ENCODE data around the gene PHF20.
"Not testable (repeated sequence)": the region's sequence is repeated elsewhere in the genome, so short reads cannot be mapped to it uniquely, and the experiment has no call there.

PHF20 gene

DNA sequence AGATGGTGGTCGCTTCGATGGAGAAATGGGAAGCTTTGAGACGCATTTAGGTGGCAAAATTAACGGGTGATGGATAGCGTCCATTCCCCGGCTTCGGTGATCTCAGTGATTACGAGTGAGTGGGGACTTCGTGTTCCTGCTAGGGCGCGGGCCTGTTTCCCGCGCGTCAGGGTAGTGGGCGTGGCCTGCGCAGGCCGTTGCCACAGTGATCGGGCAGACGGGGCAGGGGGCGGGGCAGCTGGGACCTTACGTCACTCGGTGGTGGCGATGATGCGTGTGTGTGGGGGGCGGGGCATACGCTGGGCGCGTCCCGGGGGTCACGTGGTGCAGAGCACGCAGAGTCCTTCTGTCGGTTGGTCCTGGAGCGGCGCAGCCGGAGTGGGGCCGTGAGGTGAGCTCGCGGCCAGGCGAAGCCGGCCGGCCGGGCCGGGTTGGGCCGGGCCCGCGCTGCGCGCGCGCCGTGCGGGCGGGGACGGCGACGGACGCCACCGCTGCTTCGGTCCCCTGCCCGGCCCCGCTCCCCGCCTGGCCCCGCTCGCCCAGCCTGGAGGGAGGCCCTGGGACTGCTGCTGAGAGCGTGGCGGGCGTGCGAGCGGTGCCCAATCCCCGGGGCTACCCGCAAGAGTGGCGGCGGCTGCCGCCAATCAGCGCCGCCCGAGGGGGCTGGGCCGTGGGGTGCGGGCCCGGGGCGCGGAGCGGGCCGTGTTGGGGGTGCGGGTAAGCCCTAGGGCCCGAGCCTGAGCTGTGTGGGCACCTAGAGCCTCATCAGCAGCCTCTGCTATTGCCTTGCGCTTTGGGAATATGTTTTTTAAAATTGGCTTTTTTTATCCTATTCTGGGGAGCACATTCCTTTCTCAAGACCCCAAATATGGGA is at the start of gene PHF20:
Gene PHF20, plus strand, starts transcription at position 327 of the 874 bp plus-strand sequence. CDS start 29,508 bp downstream, outside the sequence.
- DNase-seq (ENCODE audit: low read depth) = peak; percentile 99

GRCh38 chr20:35723275-35723639 is 48.6 kb upstream of the PHF20 start:
- not testable (repeated sequence) for DNase-seq (ENCODE audit: low read depth)

GRCh38 chr20:35723652-35724320 is 48.0 kb upstream of the PHF20 start:
- DNase-seq (ENCODE audit: low read depth) = not testable (repeated sequence)

- no peak for DNase-seq (ENCODE audit: low read depth)
Observed at GRCh38 chr20:35724321-35725230, 47.2 kb upstream of the PHF20 start.

DNA sequence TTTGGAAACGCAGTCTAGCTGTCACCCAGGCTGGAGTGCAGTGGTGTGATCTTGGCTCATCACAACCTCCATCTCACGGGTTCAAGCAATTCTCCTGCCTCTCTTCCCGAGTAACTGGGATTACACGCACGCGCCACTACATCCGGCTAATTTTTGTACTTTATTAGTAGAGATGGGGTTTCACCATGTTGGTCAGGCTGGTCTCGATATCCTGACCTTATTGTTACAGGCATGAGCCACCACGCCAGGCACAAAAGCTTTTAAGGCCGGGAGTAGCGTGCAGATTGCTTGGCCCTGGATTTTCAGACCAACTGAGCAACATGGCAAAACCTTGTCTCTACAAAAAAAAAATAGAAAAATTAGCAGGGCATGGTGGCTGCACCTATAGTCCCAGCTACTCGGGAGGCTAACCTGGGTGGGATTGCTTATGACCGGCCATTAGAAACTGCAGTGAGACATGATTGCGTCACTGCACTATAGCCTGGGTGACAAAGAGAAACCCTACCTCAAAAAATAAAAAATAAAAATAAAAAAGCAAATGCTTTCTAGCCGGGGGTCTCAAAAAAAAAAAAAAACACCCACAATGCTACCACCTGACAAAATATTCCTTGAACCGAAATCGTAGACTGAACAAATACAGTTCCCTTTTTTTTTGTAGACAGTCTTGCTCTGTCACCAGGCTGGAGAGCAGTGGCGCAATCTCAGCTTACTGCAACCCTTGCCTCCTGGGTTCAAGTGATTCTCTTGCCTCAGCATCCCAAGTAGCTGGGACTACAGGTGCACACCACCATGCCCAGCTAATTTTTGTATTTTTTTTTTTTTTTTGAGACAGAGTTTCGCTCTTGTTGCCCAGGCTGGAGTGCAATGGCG is 44.7 kb upstream of the PHF20 start:
- DNase-seq (ENCODE audit: low read depth) = no peak

GRCh38 chr20:35729283-35729807 is 42.5 kb upstream of the PHF20 start:
- DNase-seq (ENCODE audit: low read depth) = no peak

DNA sequence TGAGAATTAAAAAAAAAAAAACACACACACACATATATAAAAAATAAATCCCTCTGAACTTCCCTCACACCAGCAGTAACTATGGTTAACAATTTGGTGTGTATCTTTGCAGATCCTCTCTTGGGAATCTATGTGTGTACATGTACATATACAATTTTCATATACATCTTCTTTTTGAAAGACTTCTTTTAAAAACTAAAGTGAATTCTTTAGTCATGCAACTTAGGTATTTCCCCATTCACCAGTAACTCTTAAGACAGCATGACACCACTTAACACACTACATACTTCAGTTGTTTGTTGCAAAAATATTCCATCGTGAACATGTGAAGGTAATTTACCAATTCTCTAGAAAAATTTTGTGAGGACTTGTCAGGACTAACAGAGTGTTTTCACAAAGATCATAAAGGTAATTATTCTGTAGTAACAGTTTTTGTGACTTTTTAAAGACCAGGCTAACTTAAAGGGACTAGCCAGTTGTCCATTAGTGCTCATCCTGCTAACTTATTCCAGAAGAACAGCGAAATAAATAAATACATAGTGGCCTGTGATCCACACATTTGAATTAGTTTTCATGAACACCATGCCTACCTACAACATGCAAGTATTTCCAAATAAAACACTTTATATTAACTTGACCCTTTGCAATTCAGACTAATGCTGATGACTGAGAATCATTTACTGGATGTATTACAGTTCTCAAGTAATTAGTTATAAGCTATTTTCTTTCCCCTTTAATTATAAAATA is 41.8 kb upstream of the PHF20 start:
- DNase-seq (ENCODE audit: low read depth) = no peak

DNA sequence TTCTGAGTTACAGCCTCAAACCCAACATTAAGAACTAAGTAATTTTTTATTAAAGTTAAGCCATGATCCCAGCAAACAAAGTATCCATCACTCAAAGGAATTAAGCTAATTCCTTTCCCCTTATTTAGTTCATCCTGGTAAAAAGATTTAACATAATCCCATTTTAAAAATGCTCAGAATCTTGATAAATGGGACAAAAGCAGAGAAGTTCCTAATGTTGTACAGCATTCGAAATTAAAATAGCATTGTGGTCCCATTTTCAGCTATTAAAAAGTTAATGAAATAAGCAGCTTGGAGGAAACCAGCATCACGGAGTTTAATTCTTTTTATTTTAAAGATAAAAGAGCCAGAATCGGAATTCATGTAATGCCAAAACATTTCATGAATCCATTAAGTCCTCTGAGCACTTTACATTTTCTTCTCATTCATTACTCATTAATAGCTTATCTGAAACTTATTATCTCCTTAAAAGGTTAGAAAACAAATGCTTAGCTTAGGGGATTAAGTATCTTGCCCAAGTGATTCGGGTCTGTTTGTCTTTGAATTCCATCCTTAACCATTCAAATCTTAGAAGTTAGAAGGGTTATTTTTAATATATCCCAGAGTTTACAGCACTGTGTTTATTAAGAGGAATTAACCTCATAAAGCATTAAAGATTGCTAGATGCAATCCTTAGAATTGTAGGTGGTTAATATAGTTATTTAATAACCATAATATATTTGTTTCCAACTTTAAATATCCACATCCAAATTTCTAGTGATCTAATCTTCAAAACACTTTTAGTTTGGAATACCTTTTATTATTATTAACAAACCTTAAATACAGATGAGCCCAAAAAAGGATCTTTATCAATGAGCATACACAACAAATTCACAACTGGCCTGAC is 41.0 kb upstream of the PHF20 start:
- no peak for DNase-seq (ENCODE audit: low read depth)

DNA sequence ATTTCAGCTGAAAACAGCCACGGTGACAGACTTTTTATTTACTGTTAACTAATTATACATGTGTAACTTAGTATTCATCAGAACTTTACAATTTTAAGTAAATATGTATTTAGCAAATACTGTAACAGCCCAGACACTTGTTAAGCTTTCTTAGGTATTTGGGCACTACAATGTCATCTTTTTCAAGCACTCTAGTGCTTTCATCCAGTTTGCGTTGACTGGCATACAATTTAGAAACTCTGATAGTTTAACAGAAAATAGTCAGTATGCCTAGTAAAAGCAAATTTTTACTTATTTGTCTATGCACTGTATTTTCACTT is 40.4 kb upstream of the PHF20 start:
- no peak for DNase-seq (ENCODE audit: low read depth)

DNA sequence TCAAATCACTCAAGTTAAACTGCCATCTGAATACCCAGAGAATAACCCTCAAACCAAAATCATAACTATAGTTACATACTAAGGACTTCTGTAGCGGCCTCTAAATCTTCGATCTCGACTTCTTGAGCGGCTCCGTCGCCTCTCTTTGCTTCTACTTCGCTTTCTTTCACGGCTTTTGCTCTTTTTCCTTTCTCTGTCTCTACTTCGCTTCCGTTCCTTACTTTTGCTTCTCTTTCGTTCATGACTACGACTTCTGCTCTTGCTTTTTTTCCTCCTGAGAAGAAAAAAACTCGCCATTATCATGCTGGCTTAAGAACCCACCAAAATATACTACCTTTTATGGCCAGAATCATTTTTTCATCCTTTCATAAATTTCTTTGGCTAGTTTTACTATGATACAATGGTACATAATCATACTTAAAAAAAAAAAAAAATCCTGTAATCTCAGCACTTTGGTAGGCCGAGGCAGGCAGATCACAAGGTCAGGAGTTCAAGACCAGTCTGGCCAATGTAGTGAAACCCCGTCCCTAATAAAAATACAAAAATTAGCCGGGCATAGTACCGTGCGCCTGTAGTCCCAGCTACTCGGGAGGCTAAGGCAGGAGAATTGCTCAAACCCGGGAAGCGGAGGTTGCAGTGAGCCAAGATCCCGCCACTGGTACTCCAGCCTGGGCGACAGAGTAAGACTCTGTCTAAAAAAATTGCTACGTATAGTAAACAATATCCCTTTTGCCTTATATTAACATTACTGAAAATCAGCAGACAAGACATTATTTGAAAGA is 39.8 kb upstream of the PHF20 start:
- no peak for DNase-seq (ENCODE audit: low read depth)

DNA sequence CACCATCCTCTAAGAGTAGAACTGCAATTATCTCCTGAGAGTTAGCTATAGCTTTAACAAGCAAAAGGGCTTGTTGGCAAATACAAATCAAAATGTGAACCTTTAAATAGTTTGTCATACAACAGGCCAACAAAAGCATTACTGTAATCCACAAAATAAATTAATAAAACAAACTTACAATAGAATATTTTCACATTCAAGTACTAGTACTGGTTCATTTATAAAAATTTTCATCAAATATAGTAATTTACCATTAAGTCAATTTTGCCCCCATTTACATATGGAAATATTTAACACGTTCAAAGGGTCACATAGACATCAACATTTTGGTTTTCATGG is 39.2 kb upstream of the PHF20 start:
- no peak for DNase-seq (ENCODE audit: low read depth)

GRCh38 chr20:35734374-35734773 is 37.4 kb upstream of the PHF20 start:
- DNase-seq (ENCODE audit: low read depth) = no peak

DNA sequence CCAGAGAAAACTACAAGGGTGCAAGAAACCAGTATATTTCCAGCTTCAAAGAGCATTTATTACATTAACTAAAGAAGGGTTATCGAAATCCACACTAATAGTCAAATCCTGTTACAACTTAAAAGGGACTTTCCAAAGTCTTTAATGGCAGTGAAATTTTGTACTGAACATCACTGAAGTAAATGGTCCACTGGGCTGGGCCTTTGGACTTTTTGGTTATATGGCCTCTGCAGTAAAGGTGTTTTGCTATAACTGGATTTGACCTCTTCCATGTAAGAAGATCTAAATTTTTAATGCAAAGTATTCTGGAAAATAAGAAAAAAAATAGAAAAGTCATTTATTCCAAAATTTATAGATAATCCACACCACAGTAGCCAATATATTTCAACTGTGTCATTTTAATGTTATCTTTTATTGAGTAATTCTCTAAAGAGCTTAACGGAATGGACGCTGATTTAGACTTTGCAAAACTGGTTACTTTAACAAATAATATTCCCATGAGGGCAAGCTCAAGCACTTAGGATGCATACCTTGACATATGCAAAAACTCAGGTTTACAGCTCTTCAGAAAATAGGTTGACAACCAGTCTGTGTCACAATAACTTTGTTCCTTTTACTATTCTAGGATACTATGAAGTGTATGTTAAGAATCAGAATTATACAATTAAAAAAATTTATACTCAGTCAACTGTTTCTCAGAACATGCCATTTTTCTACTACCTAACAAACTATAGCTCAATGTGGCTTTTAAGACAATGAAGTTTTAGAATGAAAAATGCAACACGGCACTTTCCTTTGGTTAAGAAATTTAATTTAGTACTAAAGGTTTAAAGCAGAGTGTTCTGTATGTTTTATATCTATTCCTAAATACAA is 36.8 kb upstream of the PHF20 start:
- DNase-seq (ENCODE audit: low read depth) = no peak

DNA sequence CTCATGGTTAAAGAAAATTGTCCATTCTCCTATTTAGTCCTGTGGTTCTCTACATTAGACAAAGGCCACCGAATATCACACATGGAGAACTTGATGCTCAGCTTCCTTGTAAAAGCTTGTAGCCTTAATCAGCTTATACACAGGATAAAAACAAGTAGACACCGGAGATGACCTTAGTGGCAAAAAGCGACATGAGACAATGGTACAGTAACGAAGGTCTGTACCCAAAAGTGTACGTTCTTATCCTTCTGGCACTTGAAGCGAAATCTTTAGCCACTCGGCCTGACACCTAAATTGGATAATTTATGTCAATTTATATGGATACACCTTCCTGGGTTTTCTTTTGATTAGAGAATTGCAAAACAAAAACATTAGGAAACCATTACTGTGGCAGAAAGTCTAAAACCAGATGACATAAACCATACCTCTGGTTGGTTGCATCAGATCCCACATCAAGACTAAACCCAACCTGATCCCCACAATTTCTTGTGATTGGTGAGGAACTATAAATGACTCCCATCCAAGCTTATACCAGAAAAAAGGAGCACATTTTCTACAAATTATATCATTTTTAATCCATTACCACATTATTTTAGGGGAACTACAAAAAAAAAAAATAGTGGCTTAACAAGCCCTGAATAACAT is 35.9 kb upstream of the PHF20 start:
- DNase-seq (ENCODE audit: low read depth) = no peak

- DNase-seq (ENCODE audit: low read depth) = no peak
Observed at GRCh38 chr20:35737865-35738333, 33.9 kb upstream of the PHF20 start.

GRCh38 chr20:35738410-35739179 is 33.2 kb upstream of the PHF20 start:
- no peak for DNase-seq (ENCODE audit: low read depth)

All from stimulated activated CD8-positive, alpha-beta memory T cell treated with anti-CD3 and anti-CD28 coated beads, Interleukin-4, amount 100 ng/mL, for 24 hours (primary cell).